H1 (cell line): ENCODE results near the gene EDDM3A. TPM values are rescaled to one million over a fixed set of nuclear protein-coding genes. Genes with fewer than 3 reads are reported as not detected.

Source experiments
- CTCF ChIA-PET: fragments of 300-600 bp; sonication (Branson Sonifier 250); formaldehyde crosslinking; loops from one replicate; lab custom pipeline; 2021; ENCODE audit not compliant: partially characterized antibody; lab: Charles Lee
- POLR2A ChIA-PET: fragments of 300-600 bp; sonication (Branson Sonifier 250); formaldehyde crosslinking; loops from one replicate; lab custom pipeline; 2021; ENCODE audit warnings: inconsistent platforms; ENCODE audit not compliant: partially characterized antibody; lab: Charles Lee
- DNase-seq, 2 experiments: peaks; one replicate each; pipeline versions ENCODE4 v3.0.0 to v3.0.0-alpha.2; 2010 to 2022; ENCODE audit warnings: low spot score in 2 of 2, low read depth in 1 of 2, mixed read lengths in 1 of 2
- FAIRE-seq: peaks from 2 replicates; lab custom pipeline; 2011; peaks lifted over from hg19 to GRCh38; lab: Jason Lieb, UNC
- H2AFZ ChIP-seq: 2 replicates; pipeline ENCODE4 v1.8.1; 2012; ENCODE audit warnings: low read length, inconsistent platforms
- H2AK5ac ChIP-seq: 2 replicates; pipeline ENCODE4 v1.6.1; 2013; ENCODE audit warnings: low read depth, low read length
- H2BK120ac ChIP-seq: replicated peaks from 2 replicates; pipeline ENCODE3; 2013; ENCODE audit warnings: low read depth, low read length, inconsistent platforms
- H2BK12ac ChIP-seq: 2 replicates; pipeline ENCODE4 v1.6.1; 2013; ENCODE audit warnings: low read depth, low read length
- H2BK15ac ChIP-seq: 2 replicates; pipeline ENCODE4 v1.6.1; 2013; ENCODE audit warnings: low read length
- H2BK20ac ChIP-seq: 2 replicates; pipeline ENCODE4 v1.6.1; 2013; ENCODE audit warnings: low read length
- H2BK5ac ChIP-seq: 2 replicates; pipeline ENCODE4 v1.6.1; 2013; ENCODE audit warnings: low read depth, low read length
- H3K14ac ChIP-seq: 2 replicates; pipeline ENCODE4 v1.6.1; 2013; ENCODE audit warnings: inconsistent platforms; ENCODE audit not compliant: insufficient read length
- H3K18ac ChIP-seq: 2 replicates; pipeline ENCODE4 v1.6.1; 2013; ENCODE audit warnings: low read length; ENCODE audit errors: extremely low read depth
- H3K23ac ChIP-seq: 2 replicates; pipeline ENCODE4 v1.6.1; 2013; ENCODE audit warnings: inconsistent platforms; ENCODE audit not compliant: insufficient read length
- H3K23me2 ChIP-seq: 2 replicates; pipeline ENCODE4 v1.6.1; 2013; ENCODE audit warnings: low read depth, low read length
- H3K27ac ChIP-seq: 2 replicates; pipeline ENCODE4 v1.6.1; 2011; ENCODE audit warnings: low read depth, low read length, inconsistent platforms
- H3K27me3 ChIP-seq, 4 experiments: replicated peaks in 1 of 4; 1 replicate in 1 of 4; 2 replicates in 3 of 4; pipeline versions ENCODE4 v1.6.1 to v1.8.1; 2011 to 2013; ENCODE audit warnings: low read length in 3 of 4, mild to moderate bottlenecking in 3 of 4, inconsistent platforms in 2 of 4, mixed read lengths in 2 of 4, moderate library complexity in 1 of 4; ENCODE audit not compliant: control insufficient read depth in 3 of 4, insufficient read depth in 3 of 4; ENCODE audit errors: extremely low read depth in 1 of 4
- H3K36me3 ChIP-seq, 4 experiments: 2 replicates each; pipeline versions ENCODE4 v1.6.1 to v1.8.1; 2011 to 2013; ENCODE audit warnings: mild to moderate bottlenecking in 4 of 4, low read length in 3 of 4, moderate library complexity in 2 of 4, control low read depth in 1 of 4, inconsistent platforms in 1 of 4; ENCODE audit not compliant: insufficient read depth in 4 of 4, control insufficient read depth in 2 of 4
- H3K4ac ChIP-seq: replicated peaks from 2 replicates; pipeline ENCODE3; 2013; ENCODE audit warnings: low read length, low read depth, mixed read lengths, inconsistent platforms; ENCODE audit not compliant: insufficient read length
- H3K4me1 ChIP-seq, 4 experiments: replicated peaks in 1 of 4; 1 replicate in 1 of 4; 2 replicates in 3 of 4; pipeline versions ENCODE4 v1.6.1 to v1.8.1; 2011 to 2013; ENCODE audit warnings: low read length in 3 of 4, inconsistent platforms in 2 of 4, mixed read lengths in 1 of 4; ENCODE audit not compliant: insufficient read depth in 4 of 4, control insufficient read depth in 3 of 4
- H3K4me2 ChIP-seq, 2 experiments: 2 replicates each; pipeline versions ENCODE4 v1.6.1 to v1.8.1; 2011 to 2013; ENCODE audit warnings: low read depth in 2 of 2, low read length in 2 of 2, control low read depth in 1 of 2, inconsistent platforms in 1 of 2, mild to moderate bottlenecking in 1 of 2; ENCODE audit not compliant: insufficient read depth in 1 of 2
- H3K4me3 ChIP-seq, 4 experiments: fragments of 200-600, 300-600 bp in 1 of 4; sonication (generic), shearing (Covaris generic), sonication (Bioruptor Twin) in 1 of 4; 2 replicates each; pipeline versions ENCODE4 v1.5.1 to v1.8.1; 2011 to 2016; ENCODE audit warnings: low read length in 4 of 4, low read depth in 3 of 4, control low read depth in 2 of 4, inconsistent platforms in 2 of 4, mild to moderate bottlenecking in 2 of 4, mixed read lengths in 1 of 4, moderate library complexity in 1 of 4; ENCODE audit not compliant: insufficient read depth in 2 of 4; ENCODE audit errors: extremely low read depth in 1 of 4
- H3K56ac ChIP-seq: replicated peaks from 2 replicates; pipeline ENCODE3; 2013; ENCODE audit warnings: low read depth, mild to moderate bottlenecking, mixed read lengths, low read length, inconsistent platforms; ENCODE audit not compliant: insufficient read length
- H3K79me1 ChIP-seq: 2 replicates; pipeline ENCODE4 v1.6.1; 2013; ENCODE audit warnings: low read depth, low read length, control low read depth
- H3K79me2 ChIP-seq, 2 experiments: 2 replicates each; pipeline versions ENCODE4 v1.6.1 to v1.8.1; 2012 to 2013; ENCODE audit warnings: low read length in 2 of 2, mild to moderate bottlenecking in 2 of 2, inconsistent platforms in 1 of 2; ENCODE audit not compliant: insufficient read depth in 2 of 2, control insufficient read depth in 1 of 2
- H3K9ac ChIP-seq, 4 experiments: replicated peaks in 1 of 4; 1 replicate in 1 of 4; 2 replicates in 3 of 4; pipeline versions ENCODE4 v1.6.1 to v1.8.1; 2011 to 2013; ENCODE audit warnings: low read depth in 3 of 4, low read length in 3 of 4, control low read depth in 2 of 4, mild to moderate bottlenecking in 2 of 4, moderate library complexity in 2 of 4, inconsistent platforms in 1 of 4; ENCODE audit errors: extremely low read depth in 1 of 4
- H3K9me3 ChIP-seq, 2 experiments: 2 replicates each; pipeline versions ENCODE4 v1.6.1 to v1.8.1; 2012 to 2013; ENCODE audit warnings: mild to moderate bottlenecking in 2 of 2, moderate library complexity in 2 of 2, control low read depth in 1 of 2, inconsistent platforms in 1 of 2, low read depth in 1 of 2, low read length in 1 of 2, mixed read lengths in 1 of 2; ENCODE audit not compliant: insufficient read depth in 2 of 2
- H4K20me1 ChIP-seq, 2 experiments: replicated peaks in 1 of 2; 2 replicates each; pipeline versions ENCODE3 to v1.8.1; 2011 to 2013; ENCODE audit warnings: inconsistent platforms in 2 of 2, low read length in 2 of 2, mild to moderate bottlenecking in 1 of 2; ENCODE audit not compliant: insufficient read depth in 2 of 2, control insufficient read depth in 1 of 2
- H4K5ac ChIP-seq: 2 replicates; pipeline ENCODE4 v1.6.1; 2013; ENCODE audit warnings: low read length, low read depth, mixed read lengths, inconsistent platforms; ENCODE audit not compliant: insufficient read length
- H4K8ac ChIP-seq: 2 replicates; pipeline ENCODE4 v1.8.0; 2013; ENCODE audit warnings: mild to moderate bottlenecking, moderate library complexity, low read length, inconsistent platforms; ENCODE audit not compliant: insufficient read depth; ENCODE audit errors: extremely low read depth
- H4K91ac ChIP-seq: replicated peaks from 2 replicates; pipeline ENCODE3; 2013; ENCODE audit warnings: low read length, mixed read lengths, inconsistent platforms; ENCODE audit not compliant: insufficient read length
- CTBP2 ChIP-seq: IDR thresholded peaks from 2 replicates; pipeline ENCODE4 v1.7.0; 2011; ENCODE audit warnings: borderline replicate concordance, mild to moderate bottlenecking, moderate library complexity, mixed read lengths, low read length; ENCODE audit not compliant: insufficient read depth, insufficient read length
- E2F6 ChIP-seq: IDR thresholded peaks from 2 replicates; pipeline ENCODE4 v1.6.1; 2012; ENCODE audit warnings: inconsistent platforms
- JUN ChIP-seq: IDR thresholded peaks from 2 replicates; pipeline ENCODE4 v1.6.1; 2011; ENCODE audit warnings: low read depth, mild to moderate bottlenecking, improper control_type of control experiment, low read length
- KDM4A ChIP-seq: IDR thresholded peaks from one replicate; pipeline ENCODE4 v1.7.1; 2012; ENCODE audit warnings: low read depth, mild to moderate bottlenecking, moderate library complexity, low read length, inconsistent platforms; ENCODE audit not compliant: severe bottlenecking
- RXRA ChIP-seq: IDR thresholded peaks from 2 replicates; pipeline ENCODE4 v1.6.1; 2011; ENCODE audit warnings: low read depth, mild to moderate bottlenecking, low read length, moderate library complexity; ENCODE audit not compliant: insufficient read depth
- WGBS, 2 experiments: shearing (Covaris generic) in 1 of 2; methylation state at CpG; one replicate each; pipeline versions ENCODE4 v1.1.6 to v1.1.7; 2013 to 2015; ENCODE audit warnings: low lambda C conversion rate in 2 of 2, mixed read lengths in 2 of 2, inconsistent platforms in 1 of 2, low coverage in 1 of 2, missing lambda C conversion rate in 1 of 2; ENCODE audit not compliant: insufficient replicate concordance in 2 of 2, insufficient coverage in 1 of 2, insufficient read length in 1 of 2; ENCODE audit errors: extremely low coverage in 1 of 2, missing lambda C conversion rate in 1 of 2; 5-methylcytosine and 5-hydroxymethylcytosine counted together
- polyA plus RNA-seq, 7 experiments: library from polyadenylated mRNA; depleted of rRNA in 3 of 7; stranded (reverse) in 5 of 7; unstranded in 2 of 7; fragments of >200 nt in 5 of 7; fragments of 200-250 nt in 2 of 7; gene quantifications; 1 replicate in 5 of 7; 2 replicates in 1 of 7; 4 replicates in 1 of 7; pipeline versions ENCODE4 v1.2.1 to v1.2.3, GENCODE V29; 2011 to 2013; ENCODE audit warnings: missing spikeins in 2 of 7, mixed read lengths in 2 of 7
- total RNA-seq: library from RNA; stranded (reverse); fragmentation: NEBNext Ultra II Directional; extraction: Animal tissue kit (Norgen Biotek cat#: 25700); gene quantifications from 2 replicates; pipeline ENCODE4 v1.2.1, GENCODE V29; 2021

Gene EDDM3A
- total and polyA plus RNA-seq, 2 of the 8 experiments (the other 6 are each of a cell fraction or from before 2014, with no cell fraction given): 0.09 TPM; not detected in 1

- no peak for FAIRE-seq
- WGBS, 2 experiments: 68% methylated on average over 1 of the region's 1 CpG; no CpG with 5 or more reads in 1 of the 2 experiments
- Histone ChIP-seq H3K9me3 (no peaks in the 10 kb centered on the region), H3K27me3 (no peaks in the 10 kb centered on the region), H2AFZ (no peak overlapping the region), H3K4me3 (no peak overlapping the region), H3K79me1 (no peaks in the 10 kb centered on the region), H3K14ac (no peak overlapping the region), H4K8ac (no peak overlapping the region), H3K27ac (no peak overlapping the region), H3K4me1 (peaks cover 0 to 8% (median 4%) of the 10 kb centered on the region in 4 experiments; a peak in 3 of 7 replicates), H3K4me2 (no peak overlapping the region), H3K4ac (no peak overlapping the region), H3K23ac (no peak overlapping the region), H4K5ac (no peak overlapping the region), H3K79me2 (no peaks in the 10 kb centered on the region), H3K9ac (no peak overlapping the region), H2BK20ac (no peak overlapping the region), H4K91ac (no peak overlapping the region), H3K56ac (no peak overlapping the region), H2BK15ac (0 out of 2 replicates have a peak overlapping the region, but pooled peaks have one; percentile 12), H4K20me1 (no peaks in the 10 kb centered on the region), H3K36me3 (no peaks in the 10 kb centered on the region), H2BK5ac (no peak overlapping the region), H2BK120ac (no peak overlapping the region), H2AK5ac (no peak overlapping the region), H3K18ac (no peak overlapping the region), H3K23me2 (no peaks in the 10 kb centered on the region), H2BK12ac (no peak overlapping the region)
- POLR2A ChIA-PET: interaction anchor here (0.6 kb wide), 1 partner anchor 202 kb away, joined by 3 read pairs; the partner anchor contains the start of gene SLC39A2
- DNase-seq: no peak
- CTCF ChIA-PET: interaction anchor here (1.3 to 1.7 kb wide), 3 partner anchors 14 to 60 kb away, joined by 3 to 6 read pairs (median 4); no protein-coding TSS in a partner anchor
- no peak for TF ChIP-seq JUN
- TF ChIP-seq RXRA: no peak
- TF ChIP-seq KDM4A: no peak
- TF ChIP-seq E2F6: no peak
- TF ChIP-seq CTBP2: no peak
Observed at GRCh38 chr14:20797164-20797563, 51.5 kb downstream of the EDDM3A start.
